ENCODE results near the gene MYOF. TPM values are rescaled to one million over a fixed set of nuclear protein-coding genes. Genes with fewer than 3 reads are reported as not detected.

Gene MYOF, protein sequence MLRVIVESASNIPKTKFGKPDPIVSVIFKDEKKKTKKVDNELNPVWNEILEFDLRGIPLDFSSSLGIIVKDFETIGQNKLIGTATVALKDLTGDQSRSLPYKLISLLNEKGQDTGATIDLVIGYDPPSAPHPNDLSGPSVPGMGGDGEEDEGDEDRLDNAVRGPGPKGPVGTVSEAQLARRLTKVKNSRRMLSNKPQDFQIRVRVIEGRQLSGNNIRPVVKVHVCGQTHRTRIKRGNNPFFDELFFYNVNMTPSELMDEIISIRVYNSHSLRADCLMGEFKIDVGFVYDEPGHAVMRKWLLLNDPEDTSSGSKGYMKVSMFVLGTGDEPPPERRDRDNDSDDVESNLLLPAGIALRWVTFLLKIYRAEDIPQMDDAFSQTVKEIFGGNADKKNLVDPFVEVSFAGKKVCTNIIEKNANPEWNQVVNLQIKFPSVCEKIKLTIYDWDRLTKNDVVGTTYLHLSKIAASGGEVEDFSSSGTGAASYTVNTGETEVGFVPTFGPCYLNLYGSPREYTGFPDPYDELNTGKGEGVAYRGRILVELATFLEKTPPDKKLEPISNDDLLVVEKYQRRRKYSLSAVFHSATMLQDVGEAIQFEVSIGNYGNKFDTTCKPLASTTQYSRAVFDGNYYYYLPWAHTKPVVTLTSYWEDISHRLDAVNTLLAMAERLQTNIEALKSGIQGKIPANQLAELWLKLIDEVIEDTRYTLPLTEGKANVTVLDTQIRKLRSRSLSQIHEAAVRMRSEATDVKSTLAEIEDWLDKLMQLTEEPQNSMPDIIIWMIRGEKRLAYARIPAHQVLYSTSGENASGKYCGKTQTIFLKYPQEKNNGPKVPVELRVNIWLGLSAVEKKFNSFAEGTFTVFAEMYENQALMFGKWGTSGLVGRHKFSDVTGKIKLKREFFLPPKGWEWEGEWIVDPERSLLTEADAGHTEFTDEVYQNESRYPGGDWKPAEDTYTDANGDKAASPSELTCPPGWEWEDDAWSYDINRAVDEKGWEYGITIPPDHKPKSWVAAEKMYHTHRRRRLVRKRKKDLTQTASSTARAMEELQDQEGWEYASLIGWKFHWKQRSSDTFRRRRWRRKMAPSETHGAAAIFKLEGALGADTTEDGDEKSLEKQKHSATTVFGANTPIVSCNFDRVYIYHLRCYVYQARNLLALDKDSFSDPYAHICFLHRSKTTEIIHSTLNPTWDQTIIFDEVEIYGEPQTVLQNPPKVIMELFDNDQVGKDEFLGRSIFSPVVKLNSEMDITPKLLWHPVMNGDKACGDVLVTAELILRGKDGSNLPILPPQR (N-terminal part only)
- total RNA-seq, result 256 and 267 TPM in 2 replicates

GRCh38 chr10:93482145-93482834, at the start of gene MYOF:
Gene MYOF, minus strand, starts transcription at chr10:93482334. Its CDS starts 140 bp downstream, at chr10:93482194.

GRCh38 chr10:93496322-93497041, 14.3 kb upstream of the MYOF start, which contains the start of gene CEP55:
Gene CEP55, plus strand, starts transcription at chr10:93496612. Its CDS starts 3,440 bp downstream, at chr10:93500052.

Other genes starting within 250 kb of the MYOF start
- 83.6 and 85.5 TPM in 2 replicates for gene CEP55, start 14.3 kb upstream of the MYOF start, total RNA-seq
- not detected in 2 replicates for gene FFAR4, start 84.3 kb upstream of the MYOF start, total RNA-seq
- not detected in 2 replicates for gene RBP4, start 118.9 kb upstream of the MYOF start, total RNA-seq
- gene PDE6C, start 130.2 kb upstream of the MYOF start, total RNA-seq, result not detected in 2 replicates
- gene FRA10AC1, start 220.3 kb upstream of the MYOF start, total RNA-seq, result 3.9 and 5.2 TPM in 2 replicates

Measured in mammary microvascular endothelial cell (primary cell).